Stomach (tissue), 4 donors: ENCODE results near the gene GOLT1A.

Experiments
- EP300 ChIP-seq: sonication (generic); formaldehyde crosslinking; IDR thresholded peaks from one replicate; pipeline ENCODE4 v1.6.1; 2017; ENCODE audit warnings: antibody characterized with exemption
- POLR2A ChIP-seq, 4 donors: fragments of 450-650 bp; IDR thresholded peaks; one replicate each; pipeline ENCODE4 v1.6.1; 2016; ENCODE audit warnings: antibody characterized with exemption in 4 of 4, control low read depth in 2 of 4, mild to moderate bottlenecking in 1 of 4, moderate library complexity in 1 of 4
- TF ChIP-seq, protein P1 (sequence below), 7 experiments: fragments of 450-650 bp in 4 of 7; fragments of 200-600 bp in 3 of 7; sonication (generic) in 3 of 7; IDR thresholded peaks; one replicate each; pipeline ENCODE4 v1.5.1; 2016 to 2019; ENCODE audit warnings: antibody characterized with exemption in 7 of 7, control low read depth in 2 of 7, mild to moderate bottlenecking in 1 of 7

DNA sequence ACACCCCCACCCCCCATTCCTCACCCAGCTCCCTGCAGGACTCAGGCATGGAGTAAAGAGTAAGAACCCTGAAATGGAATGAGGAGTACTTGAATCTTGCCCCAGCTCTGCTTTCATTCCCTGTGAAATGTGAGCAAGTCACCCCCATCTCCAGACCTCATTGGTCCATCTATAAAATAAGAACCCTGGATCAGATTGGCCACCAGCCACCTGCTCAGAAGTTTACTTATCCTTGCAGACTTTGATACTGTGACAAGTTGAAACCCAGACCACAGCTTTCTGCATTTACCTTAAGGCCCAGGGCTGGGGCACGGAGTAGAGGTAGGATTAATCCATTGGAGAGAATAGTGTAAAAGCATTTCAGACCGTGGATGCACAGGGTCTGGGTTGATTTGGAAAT is 19.7 kb downstream of the GOLT1A start:
- TF ChIP-seq, protein P1, sequence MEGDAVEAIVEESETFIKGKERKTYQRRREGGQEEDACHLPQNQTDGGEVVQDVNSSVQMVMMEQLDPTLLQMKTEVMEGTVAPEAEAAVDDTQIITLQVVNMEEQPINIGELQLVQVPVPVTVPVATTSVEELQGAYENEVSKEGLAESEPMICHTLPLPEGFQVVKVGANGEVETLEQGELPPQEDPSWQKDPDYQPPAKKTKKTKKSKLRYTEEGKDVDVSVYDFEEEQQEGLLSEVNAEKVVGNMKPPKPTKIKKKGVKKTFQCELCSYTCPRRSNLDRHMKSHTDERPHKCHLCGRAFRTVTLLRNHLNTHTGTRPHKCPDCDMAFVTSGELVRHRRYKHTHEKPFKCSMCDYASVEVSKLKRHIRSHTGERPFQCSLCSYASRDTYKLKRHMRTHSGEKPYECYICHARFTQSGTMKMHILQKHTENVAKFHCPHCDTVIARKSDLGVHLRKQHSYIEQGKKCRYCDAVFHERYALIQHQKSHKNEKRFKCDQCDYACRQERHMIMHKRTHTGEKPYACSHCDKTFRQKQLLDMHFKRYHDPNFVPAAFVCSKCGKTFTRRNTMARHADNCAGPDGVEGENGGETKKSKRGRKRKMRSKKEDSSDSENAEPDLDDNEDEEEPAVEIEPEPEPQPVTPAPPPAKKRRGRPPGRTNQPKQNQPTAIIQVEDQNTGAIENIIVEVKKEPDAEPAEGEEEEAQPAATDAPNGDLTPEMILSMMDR (IDR thresholded peaks at IDR 0.05), result no peak
- TF ChIP-seq EP300, result no peak
- no peak for TF ChIP-seq POLR2A (IDR thresholded peaks at IDR 0.05)
